ENCODE measurements around the gene MYO9A.

DNA sequence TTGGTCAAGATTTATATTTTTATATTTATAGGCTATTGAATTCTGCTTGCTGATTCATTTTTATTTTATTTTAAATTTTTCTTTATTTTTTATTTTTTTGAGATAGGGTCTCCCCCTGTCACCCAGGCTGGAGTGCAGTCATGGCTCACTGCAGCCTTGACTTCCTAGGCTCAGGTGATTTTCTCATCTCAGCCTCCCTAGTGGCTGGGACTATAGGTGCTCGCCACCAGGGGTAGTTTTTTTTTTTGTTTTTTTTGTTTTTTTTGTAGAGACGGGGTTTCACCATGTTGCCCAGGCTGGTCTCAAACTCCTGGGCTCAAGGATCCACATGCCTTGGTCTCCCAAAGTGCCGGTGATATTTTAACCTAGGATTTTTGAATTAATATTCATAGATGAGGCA lies 276.4 kb downstream of the MYO9A start:
- TF ChIP-seq, protein P1, sequence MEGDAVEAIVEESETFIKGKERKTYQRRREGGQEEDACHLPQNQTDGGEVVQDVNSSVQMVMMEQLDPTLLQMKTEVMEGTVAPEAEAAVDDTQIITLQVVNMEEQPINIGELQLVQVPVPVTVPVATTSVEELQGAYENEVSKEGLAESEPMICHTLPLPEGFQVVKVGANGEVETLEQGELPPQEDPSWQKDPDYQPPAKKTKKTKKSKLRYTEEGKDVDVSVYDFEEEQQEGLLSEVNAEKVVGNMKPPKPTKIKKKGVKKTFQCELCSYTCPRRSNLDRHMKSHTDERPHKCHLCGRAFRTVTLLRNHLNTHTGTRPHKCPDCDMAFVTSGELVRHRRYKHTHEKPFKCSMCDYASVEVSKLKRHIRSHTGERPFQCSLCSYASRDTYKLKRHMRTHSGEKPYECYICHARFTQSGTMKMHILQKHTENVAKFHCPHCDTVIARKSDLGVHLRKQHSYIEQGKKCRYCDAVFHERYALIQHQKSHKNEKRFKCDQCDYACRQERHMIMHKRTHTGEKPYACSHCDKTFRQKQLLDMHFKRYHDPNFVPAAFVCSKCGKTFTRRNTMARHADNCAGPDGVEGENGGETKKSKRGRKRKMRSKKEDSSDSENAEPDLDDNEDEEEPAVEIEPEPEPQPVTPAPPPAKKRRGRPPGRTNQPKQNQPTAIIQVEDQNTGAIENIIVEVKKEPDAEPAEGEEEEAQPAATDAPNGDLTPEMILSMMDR (IDR thresholded peaks at IDR 0.05), result no peak
- no peak for TF ChIP-seq EZH2 (IDR thresholded peaks at IDR 0.05; ENCODE audit: borderline replicate concordance, insufficient read depth, low read depth, low read length, poor library complexity, severe bottlenecking)

All from B cell (primary cell).